C4-2B (cell line): ENCODE measurements around the gene DNAH2.

Source experiments
- CTCF ChIP-seq: fragments of 450-650 bp; conservative IDR thresholded peaks from 2 replicates; pipeline ENCODE4 v1.5.1; 2017; ENCODE audit warnings: mild to moderate bottlenecking
- ZFX ChIP-seq: fragments of 450-650 bp; IDR thresholded peaks from 2 replicates; pipeline ENCODE4 v1.6.1; 2017

DNA sequence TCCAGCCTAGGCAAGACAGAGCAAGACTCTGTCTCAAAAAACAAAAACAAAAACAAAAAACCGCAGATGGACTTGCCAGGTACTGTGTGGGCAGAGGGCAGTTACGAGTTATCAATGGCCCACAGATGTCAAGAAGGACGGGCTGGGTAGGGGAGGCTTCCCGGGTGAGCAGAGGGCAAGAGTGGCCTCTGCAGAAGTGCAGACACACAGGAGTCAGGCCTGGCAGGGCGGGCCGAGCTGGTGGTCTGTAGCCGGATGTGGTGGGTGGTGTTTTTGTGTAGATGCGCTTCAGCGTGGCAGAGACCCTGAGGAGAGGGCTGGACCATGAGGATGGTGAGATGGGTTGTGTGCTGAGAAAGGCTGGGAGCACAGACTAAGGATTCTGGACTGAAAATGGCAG, 71.6 kb downstream of the DNAH2 start:
- no peak for TF ChIP-seq CTCF
- TF ChIP-seq ZFX, result no peak
